ENCODE results near the gene RNLS. TPM values are rescaled to one million over a fixed set of nuclear protein-coding genes. Genes with fewer than 3 reads are reported as not detected.

Gene RNLS
- total and polyA plus RNA-seq, 2 of the 8 experiments (the other 6 are each of a cell fraction or from before 2014, with no cell fraction given) = 7.5 to 12.7 TPM

- no peak overlapping the region for H2BK15ac ChIP-seq (ENCODE audit: low read length)
- H3K4me3 ChIP-seq (ENCODE audit: extremely low read depth in 1 of 4, insufficient read depth in 2 of 4, low read depth in 3 of 4, low read length in 4 of 4) = no peak overlapping the region
- POLR2A ChIA-PET (ENCODE audit: partially characterized antibody) = no interaction called here
- H3K79me2 ChIP-seq (ENCODE audit: control insufficient read depth in 1 of 2, insufficient read depth in 2 of 2, low read length in 2 of 2) = no peaks in the 10 kb centered on the region
- 90% methylated on average over 1 of the region's 1 CpG; no CpG with 5 or more reads in 1 of the 2 experiments for WGBS, 2 experiments (ENCODE audit: extremely low coverage in 1 of 2, insufficient coverage in 1 of 2, insufficient read length in 1 of 2, insufficient replicate concordance in 2 of 2, low coverage in 1 of 2, low lambda C conversion rate in 2 of 2, missing lambda C conversion rate in 1 of 2)
- no peak overlapping the region for H2BK5ac ChIP-seq (ENCODE audit: low read depth, low read length)
- H3K23me2 ChIP-seq (ENCODE audit: low read depth, low read length) = no peaks in the 10 kb centered on the region; the same call in 1 of the 2 replicates
- no peak for FAIRE-seq
- CTCF ChIA-PET (ENCODE audit: partially characterized antibody) = no interaction called here
- H3K18ac ChIP-seq (ENCODE audit: extremely low read depth, low read length) = no peak overlapping the region
- H3K9ac ChIP-seq (replicated peaks in 1 of 4; ENCODE audit: extremely low read depth in 1 of 4, low read depth in 3 of 4, low read length in 3 of 4) = no peak overlapping the region
- no peak overlapping the region for H2AK5ac ChIP-seq (ENCODE audit: low read depth, low read length)
- no peak overlapping the region for H3K23ac ChIP-seq (ENCODE audit: insufficient read length)
- peaks cover 0 to 4% (median 1%) of the 10 kb centered on the region in 4 experiments; a peak in 3 of 7 replicates for H3K4me1 ChIP-seq (replicated peaks in 1 of 4; ENCODE audit: control insufficient read depth in 3 of 4, insufficient read depth in 4 of 4, low read length in 3 of 4)
- no peak overlapping the region for H2BK12ac ChIP-seq (ENCODE audit: low read depth, low read length)
- H3K4me2 ChIP-seq (ENCODE audit: insufficient read depth in 1 of 2, low read depth in 2 of 2, low read length in 2 of 2) = no peak overlapping the region
- TF ChIP-seq FOSL1 (IDR thresholded peaks at IDR 0.05; ENCODE audit: insufficient read depth, low read depth, low read length) (no peak), BRCA1 (IDR thresholded peaks at IDR 0.05; ENCODE audit: low read depth, low read length) (no peak), NANOG (IDR thresholded peaks at IDR 0.05; ENCODE audit: insufficient read depth, low read depth, low read length, poor library complexity, severe bottlenecking) (no peak), ASH2L (IDR thresholded peaks at IDR 0.05; ENCODE audit: low read length) (no peak), RXRA (IDR thresholded peaks at IDR 0.05; ENCODE audit: insufficient read depth, low read depth, low read length) (no peak), POLR2AphosphoS5 (IDR thresholded peaks at IDR 0.05; ENCODE audit: low read depth, low read length) (no peak), YY1 (IDR thresholded peaks at IDR 0.05; ENCODE audit: low read depth, low read length) (no peak), SUZ12 (IDR thresholded peaks at IDR 0.05; ENCODE audit: low read length) (no peak), KDM5A (IDR thresholded peaks at IDR 0.05; ENCODE audit: low read length) (no peak), SIX5 (IDR thresholded peaks at IDR 0.05; ENCODE audit: low read depth, low read length) (no peak)
- H3K9me3 ChIP-seq (ENCODE audit: insufficient read depth in 2 of 2, low read depth in 1 of 2, low read length in 1 of 2) = no peaks in the 10 kb centered on the region
- H3K27me3 ChIP-seq (replicated peaks in 1 of 4; ENCODE audit: control insufficient read depth in 3 of 4, extremely low read depth in 1 of 4, insufficient read depth in 3 of 4, low read length in 3 of 4) = no peaks in the 10 kb centered on the region
- H4K8ac ChIP-seq (ENCODE audit: extremely low read depth, insufficient read depth, low read length) = no peak overlapping the region
- no peak for DNase-seq (ENCODE audit: low read depth in 1 of 2, low spot score in 2 of 2)
- H3K79me1 ChIP-seq (ENCODE audit: low read depth, low read length) = no peaks in the 10 kb centered on the region
- H3K56ac ChIP-seq (replicated peaks; ENCODE audit: insufficient read length, low read depth, low read length) = no peak overlapping the region
- no peak overlapping the region for H2BK20ac ChIP-seq (ENCODE audit: low read length)
- H3K4ac ChIP-seq (replicated peaks; ENCODE audit: insufficient read length, low read depth, low read length) = no peak overlapping the region
- no peak overlapping the region for H2AFZ ChIP-seq (ENCODE audit: low read length)
- no peaks in the 10 kb centered on the region for H4K20me1 ChIP-seq (replicated peaks in 1 of 2; ENCODE audit: control insufficient read depth in 1 of 2, insufficient read depth in 2 of 2, low read length in 2 of 2)
- H3K27ac ChIP-seq (ENCODE audit: low read depth, low read length) = no peak overlapping the region
- no peak overlapping the region for H3K14ac ChIP-seq (ENCODE audit: insufficient read length)
- no peaks in the 10 kb centered on the region for H3K36me3 ChIP-seq (ENCODE audit: control insufficient read depth in 2 of 4, insufficient read depth in 4 of 4, low read length in 3 of 4)
- no peak overlapping the region for H4K5ac ChIP-seq (ENCODE audit: insufficient read length, low read depth, low read length)
- H2BK120ac ChIP-seq (replicated peaks; ENCODE audit: low read depth, low read length) = no peak overlapping the region
- H4K91ac ChIP-seq (replicated peaks; ENCODE audit: insufficient read length, low read length) = no peak overlapping the region
These were observed 85.2 kb downstream of the RNLS start for GRCh38 chr10:88497913-88498312.
